ENCODE results near the gene IMPDH1.

Gene IMPDH1

DNA sequence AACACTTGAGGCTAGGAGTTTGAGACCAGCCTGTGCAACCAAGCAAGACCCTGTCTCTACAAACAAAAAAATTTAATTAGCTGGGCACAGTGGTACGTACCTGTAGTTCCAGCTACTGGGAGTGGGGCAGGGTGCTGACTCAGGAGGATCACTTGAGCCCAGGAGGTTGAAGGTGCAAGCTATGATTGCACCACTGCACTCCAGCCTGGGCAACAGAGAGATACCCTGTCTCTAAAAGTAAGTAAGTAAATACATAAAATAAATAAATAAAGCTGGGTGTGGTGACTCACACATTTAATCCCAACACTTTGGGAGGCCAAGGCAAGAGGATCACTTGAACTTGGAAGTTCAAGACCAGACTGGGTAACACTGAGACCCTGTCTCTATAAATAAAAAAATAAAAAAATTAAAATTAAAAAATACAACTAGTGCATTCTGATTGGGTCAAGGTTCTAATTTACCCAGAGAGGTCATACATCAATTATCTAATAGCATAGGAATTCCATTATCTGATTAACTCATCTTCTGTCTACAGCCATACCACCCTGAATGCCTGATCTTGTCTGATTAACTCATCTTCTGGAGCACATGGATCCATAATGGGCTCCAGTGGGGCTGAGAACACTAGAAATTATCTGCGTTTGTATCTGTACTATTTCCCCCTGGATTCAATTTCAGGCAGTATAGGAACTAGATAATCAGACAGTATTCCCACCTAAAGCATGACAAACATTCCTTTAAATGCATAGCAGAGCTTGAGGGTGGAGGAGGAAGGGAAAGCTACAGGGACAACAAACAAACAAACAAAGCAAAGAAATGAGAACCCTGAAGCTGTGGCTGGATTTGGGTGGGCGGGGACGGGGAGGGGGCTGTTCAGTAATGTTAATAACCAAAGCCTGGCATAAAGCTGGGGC lies 24.9 kb upstream of the IMPDH1 start:
- no peak for DNase-seq

GRCh38 chr7:128431754-128432153 lies 22.0 kb upstream of the IMPDH1 start:
- no peak for DNase-seq

- DNase-seq, result no peak
Observed at GRCh38 chr7:128431221-128431620, 21.4 kb upstream of the IMPDH1 start.

- no peak for DNase-seq
Observed at GRCh38 chr7:128430207-128430606, 20.4 kb upstream of the IMPDH1 start.

DNA sequence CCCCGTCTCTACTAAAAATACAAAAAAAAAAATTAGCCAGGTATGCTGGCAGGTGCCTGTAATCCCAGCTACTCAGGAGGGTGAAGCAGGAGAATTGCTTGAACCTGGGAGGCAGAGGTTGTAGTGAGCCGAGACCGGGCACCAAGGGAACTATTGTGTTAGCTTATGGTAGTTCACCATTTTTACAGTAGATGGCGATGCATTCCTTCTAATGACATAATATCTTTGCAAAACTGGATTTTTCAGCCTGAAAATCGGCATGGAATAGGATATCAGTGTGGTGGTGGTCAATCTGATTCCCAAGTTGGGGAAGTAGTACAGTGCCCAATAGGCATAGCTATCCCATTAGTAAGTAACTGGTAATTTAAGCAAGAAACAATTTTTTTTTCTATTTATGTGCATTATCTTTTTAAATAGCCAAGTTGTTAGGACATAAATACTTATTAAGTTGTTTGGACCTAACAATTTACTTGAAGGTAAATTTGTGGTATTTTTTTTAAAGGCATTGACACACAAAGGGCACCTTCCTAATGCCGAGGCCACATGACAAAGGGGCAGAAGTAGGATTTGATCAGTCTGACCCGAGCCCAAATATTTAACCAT lies 17.6 kb upstream of the IMPDH1 start:
- DNase-seq, result no peak

GRCh38 chr7:128425850-128426249 lies 16.1 kb upstream of the IMPDH1 start:
- peak; percentile 44 for DNase-seq

DNA sequence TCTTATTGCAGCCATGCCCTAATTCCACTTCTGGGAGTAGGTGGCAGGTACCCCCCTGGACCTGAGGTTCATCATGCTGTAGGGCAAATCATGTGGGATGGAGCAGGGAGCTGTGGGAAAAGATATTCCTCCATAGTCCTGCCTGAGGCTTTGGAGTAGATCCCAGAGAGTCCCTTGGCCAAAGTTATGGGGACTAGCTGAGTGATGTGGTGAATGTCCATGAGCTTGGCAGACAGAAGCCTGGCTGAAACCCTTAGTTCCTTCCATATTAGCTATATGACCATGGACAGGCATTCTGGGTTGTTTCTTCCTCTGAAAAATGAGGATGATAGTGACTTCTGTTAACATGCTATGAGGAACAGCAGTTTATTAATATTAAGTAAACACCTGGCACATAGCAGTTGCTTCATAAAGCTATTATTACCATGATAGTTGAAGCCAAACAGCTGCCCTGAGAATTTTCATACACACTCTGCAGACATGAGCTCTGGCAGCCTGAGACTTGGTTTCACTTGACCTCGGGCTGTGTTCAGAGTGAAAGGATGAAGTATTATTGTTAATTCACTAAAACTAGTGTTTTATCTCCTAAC lies 15.0 kb upstream of the IMPDH1 start:
- no peak for DNase-seq

DNA sequence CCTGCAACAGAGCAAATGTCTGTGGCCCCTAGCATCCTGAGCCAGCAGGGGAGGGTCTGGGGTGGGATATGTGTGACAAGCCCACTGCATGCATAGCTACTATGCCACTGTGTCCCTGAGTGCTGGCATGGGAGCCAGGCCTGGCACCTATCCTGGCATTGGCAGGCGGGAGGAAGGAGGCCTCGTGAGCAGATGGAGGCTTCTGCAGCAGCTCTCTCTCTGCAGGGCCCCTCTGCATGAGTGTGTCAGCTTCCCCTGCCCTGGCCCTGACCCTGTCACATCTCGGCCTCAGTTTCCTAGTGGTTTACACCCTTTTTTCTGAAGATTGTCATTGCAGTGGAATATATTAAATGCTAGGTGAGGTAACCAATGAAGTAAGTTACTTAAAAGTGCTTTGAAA lies 13.1 kb upstream of the IMPDH1 start:
- DNase-seq, result no peak

DNA sequence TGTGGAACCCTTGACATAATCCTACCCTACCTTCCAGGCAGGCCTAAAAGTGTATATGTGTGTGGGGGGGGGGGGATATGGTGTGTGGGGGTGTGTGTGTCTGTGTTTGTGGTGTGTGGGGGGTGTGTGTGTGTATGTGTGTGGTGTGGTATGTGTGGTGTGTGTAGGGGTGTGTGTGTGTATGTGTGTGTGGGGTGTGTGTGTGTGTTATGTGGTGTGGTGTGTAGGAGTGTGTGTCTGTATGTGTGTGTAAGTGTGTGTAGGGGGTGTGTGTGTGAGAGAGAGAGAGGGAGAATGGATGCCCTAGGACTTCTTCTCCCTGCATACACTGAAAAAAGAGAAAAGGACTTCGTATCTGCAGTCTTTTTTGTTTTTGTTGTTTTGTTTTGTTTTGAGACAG lies 12.3 kb upstream of the IMPDH1 start:
- DNase-seq, result no peak

DNA sequence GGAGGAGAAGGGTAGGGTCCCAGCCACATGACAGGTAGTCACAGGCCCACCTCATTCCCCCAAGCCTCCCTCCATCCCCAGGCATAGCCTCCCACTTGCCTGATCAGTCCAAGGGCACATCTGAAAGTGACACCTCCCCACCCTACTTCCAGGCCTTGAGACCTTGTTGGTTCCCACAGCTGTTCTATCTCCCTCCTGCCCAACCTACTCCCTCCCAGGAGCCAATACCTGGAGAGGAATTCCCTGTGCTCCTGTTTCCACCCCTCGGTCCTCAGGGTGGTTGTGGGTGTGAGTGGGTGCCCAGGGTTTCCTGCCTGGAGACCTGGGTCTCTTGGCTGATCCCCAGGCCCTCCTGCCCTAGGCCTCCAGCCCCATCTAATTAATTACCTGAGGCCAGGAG lies 11.6 kb upstream of the IMPDH1 start:
- no peak for DNase-seq

- no peak for DNase-seq
Observed at GRCh38 chr7:128420773-128421172, 11.0 kb upstream of the IMPDH1 start.

GRCh38 chr7:128419257-128419656 lies 9.5 kb upstream of the IMPDH1 start:
- DNase-seq, result no peak

- no peak for DNase-seq
Observed at GRCh38 chr7:128417071-128417470, 7.3 kb upstream of the IMPDH1 start.

DNA sequence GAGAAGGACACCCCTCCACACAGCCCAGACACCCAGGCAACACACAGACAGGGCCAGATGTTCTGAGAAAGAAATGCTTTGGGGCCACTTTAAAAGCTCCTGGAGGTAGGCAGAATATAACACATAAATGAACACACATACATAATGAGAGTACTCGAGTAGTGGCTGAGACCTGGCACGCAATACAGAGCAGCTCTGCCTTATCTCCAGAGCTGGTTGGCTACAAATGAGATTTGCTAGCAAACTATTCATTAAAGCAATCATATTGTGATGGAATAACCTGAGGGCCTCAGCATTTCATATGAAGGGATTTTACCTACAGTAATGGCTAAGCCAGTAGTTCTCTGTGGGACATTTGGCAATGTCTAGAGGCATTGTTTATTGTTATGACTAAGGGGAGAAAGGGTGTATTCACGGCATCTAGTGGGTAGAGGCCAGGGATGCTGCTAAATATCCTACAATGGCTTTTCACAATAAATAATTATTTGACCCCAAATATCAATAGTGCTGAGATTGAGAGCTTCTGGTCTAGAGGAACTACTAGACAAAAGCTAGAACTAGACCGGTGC lies 5.5 kb upstream of the IMPDH1 start:
- no peak for DNase-seq

GRCh38 chr7:128410451-128410753 lies 620 bp upstream of the IMPDH1 start:
- DNase-seq, result no peak

GRCh38 chr7:128408709-128409595 lies 830 bp downstream of the IMPDH1 start:
- no peak for DNase-seq

DNA sequence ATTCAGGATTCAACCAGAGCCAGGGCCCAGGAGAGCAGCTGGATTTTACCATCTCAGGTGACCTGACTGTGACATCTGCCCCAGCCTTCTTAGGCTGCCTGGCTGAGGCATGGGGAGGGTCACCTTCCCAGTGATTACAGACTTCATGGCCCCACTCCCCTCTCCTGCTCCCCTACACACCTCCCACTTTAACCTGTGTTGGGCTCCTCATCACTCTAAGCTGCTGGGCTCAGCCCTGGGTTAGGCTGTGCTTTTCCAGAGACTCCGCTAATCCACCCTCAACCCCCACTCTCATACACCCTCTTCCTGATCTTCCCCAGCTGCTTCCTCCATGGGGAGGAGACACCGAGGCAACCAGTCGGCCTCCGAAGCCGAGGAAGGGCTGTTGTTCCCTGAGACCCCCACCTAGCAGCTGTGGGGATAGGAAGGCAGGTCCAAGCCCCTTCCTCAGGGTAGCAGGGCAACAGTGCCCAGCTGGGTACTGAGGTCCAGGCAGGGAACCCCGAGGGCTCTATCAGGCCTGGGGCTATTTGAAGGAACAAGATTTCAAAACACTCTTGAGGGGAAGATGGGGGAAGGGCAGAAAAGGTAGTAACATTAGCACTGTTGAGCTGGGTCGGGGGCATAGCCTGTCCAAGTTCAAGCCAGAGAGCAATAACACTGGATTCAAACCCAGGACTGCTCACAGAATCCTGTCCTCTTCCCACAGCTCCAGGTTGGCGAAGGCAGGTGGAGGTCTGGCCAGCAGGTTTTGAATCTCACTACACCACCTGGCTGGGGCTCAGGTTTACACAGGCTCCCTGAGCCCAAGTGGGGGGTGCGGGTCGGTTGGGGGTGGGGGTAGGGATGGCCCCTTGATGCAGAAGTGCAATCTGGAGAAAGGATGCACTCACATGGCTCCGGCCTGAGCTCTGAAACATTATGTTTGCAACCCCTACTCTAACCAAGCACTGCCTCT lies 1.8 kb downstream of the IMPDH1 start:
- DNase-seq, result no peak

DNA sequence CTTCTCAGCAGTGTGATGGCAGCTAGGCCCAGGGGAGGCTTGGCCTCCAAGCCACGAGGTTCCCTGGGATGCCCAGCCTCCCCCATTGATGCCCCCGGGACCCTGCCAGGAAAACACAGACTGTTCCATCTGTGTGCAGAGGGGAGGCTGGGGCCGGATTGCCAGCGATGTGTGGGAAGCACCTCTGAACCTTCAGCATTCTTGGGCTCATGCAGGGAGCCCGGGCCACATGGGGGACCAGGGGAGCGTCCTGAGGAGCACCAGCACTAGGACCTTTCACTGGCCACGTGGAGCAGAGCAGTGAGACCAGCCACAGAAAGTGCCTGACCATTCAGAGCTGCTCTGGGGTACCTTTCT lies 2.6 kb downstream of the IMPDH1 start:
- DNase-seq, result no peak

GRCh38 chr7:128406314-128407232 lies 3.2 kb downstream of the IMPDH1 start:
- DNase-seq, result no peak

- no peak for DNase-seq
Observed at GRCh38 chr7:128405471-128406313, 4.1 kb downstream of the IMPDH1 start.
